HL-60 (cell line): ENCODE measurements around the gene SUSD2.

ENCODE experiments used
- CTCF ChIP-seq: IDR thresholded peaks from one replicate; pipeline ENCODE4 v1.5.1; 2011; ENCODE audit warnings: low read length, control low read depth, inconsistent platforms; ENCODE audit not compliant: insufficient read depth
- GABPA ChIP-seq: IDR thresholded peaks from 2 replicates; pipeline ENCODE4 v1.6.1; 2012; ENCODE audit warnings: low read depth
- POLR2AphosphoS5 ChIP-seq: IDR thresholded peaks from 2 replicates; pipeline ENCODE4 v1.6.1; 2012; ENCODE audit warnings: low read depth
- SPI1 ChIP-seq: IDR thresholded peaks from 2 replicates; pipeline ENCODE4 v1.6.1; 2012; ENCODE audit warnings: low read depth, mild to moderate bottlenecking, borderline replicate concordance
- TF ChIP-seq, protein P1 (sequence below): IDR thresholded peaks from 2 replicates; pipeline ENCODE4 v1.6.1; 2012; ENCODE audit warnings: low read depth; ENCODE audit not compliant: insufficient replicate concordance

DNA sequence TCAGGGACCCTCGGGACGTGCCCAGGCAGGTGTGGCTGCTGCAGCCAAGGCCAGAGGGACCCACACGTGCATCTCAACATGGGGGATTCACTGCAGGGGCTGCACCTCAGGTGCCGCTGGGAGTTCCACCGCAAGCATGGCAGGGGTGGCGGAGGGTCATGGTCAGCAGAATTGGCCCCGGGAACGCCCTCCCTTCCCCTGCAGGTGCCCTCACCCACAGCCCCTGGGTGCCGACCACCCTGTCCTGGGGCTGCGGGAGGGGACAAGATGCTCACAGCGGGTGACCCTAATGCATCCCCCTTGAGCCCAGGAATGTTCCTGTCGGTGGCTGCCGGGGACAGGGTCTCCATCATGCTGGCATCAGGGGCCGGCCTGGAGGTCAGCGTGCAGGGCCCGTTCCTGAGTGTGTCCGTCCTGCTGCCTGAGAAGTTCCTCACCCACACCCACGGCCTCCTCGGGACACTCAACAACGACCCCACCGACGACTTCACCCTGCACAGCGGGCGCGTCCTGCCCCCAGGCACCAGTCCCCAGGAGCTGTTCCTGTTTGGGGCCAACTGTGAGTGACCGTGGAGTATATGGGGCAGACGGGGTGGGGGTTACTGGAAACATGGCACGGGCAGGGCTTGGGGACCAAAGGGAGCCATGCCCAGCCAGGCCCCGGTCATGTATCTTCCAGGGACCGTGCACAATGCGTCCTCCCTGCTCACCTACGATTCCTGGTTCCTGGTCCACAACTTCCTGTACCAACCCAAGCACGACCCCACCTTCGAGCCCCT, 5.8 kb downstream of the SUSD2 start:
- TF ChIP-seq GABPA (no peak), CTCF (no peak), POLR2AphosphoS5 (no peak), SPI1 (no peak)
- TF ChIP-seq, protein P1, sequence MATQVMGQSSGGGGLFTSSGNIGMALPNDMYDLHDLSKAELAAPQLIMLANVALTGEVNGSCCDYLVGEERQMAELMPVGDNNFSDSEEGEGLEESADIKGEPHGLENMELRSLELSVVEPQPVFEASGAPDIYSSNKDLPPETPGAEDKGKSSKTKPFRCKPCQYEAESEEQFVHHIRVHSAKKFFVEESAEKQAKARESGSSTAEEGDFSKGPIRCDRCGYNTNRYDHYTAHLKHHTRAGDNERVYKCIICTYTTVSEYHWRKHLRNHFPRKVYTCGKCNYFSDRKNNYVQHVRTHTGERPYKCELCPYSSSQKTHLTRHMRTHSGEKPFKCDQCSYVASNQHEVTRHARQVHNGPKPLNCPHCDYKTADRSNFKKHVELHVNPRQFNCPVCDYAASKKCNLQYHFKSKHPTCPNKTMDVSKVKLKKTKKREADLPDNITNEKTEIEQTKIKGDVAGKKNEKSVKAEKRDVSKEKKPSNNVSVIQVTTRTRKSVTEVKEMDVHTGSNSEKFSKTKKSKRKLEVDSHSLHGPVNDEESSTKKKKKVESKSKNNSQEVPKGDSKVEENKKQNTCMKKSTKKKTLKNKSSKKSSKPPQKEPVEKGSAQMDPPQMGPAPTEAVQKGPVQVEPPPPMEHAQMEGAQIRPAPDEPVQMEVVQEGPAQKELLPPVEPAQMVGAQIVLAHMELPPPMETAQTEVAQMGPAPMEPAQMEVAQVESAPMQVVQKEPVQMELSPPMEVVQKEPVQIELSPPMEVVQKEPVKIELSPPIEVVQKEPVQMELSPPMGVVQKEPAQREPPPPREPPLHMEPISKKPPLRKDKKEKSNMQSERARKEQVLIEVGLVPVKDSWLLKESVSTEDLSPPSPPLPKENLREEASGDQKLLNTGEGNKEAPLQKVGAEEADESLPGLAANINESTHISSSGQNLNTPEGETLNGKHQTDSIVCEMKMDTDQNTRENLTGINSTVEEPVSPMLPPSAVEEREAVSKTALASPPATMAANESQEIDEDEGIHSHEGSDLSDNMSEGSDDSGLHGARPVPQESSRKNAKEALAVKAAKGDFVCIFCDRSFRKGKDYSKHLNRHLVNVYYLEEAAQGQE = no peak
